ENCODE data around the gene ZNF133.

DNA sequence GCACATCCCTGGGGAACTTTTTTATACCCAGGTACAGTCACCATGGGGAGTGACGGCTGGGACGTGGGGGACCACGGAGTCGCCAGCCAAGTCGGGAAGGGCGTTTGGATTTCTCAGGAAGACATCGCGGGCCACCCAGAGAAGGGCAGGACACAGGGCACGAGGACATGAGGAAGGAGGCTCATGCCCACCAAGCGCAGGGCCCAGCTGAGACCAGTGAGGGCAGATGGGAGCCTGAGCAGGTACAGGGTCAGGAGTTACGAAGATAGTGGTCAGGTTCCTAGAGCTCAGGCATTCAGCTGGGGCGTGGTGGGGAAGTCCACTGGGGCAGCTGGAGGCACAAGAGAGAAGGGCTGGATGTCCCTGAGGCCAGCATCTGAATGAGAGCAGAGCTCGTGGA lies 74.6 kb downstream of the ZNF133 start:
- TF ChIP-seq ZFP3 (CRISPR knock-in tag; IDR thresholded peaks at IDR 0.05) (no peak), ARNTL (CRISPR knock-in tag; IDR thresholded peaks at IDR 0.05; ENCODE audit: borderline replicate concordance, low read depth) (no peak)
- TF ChIP-seq, protein P1, sequence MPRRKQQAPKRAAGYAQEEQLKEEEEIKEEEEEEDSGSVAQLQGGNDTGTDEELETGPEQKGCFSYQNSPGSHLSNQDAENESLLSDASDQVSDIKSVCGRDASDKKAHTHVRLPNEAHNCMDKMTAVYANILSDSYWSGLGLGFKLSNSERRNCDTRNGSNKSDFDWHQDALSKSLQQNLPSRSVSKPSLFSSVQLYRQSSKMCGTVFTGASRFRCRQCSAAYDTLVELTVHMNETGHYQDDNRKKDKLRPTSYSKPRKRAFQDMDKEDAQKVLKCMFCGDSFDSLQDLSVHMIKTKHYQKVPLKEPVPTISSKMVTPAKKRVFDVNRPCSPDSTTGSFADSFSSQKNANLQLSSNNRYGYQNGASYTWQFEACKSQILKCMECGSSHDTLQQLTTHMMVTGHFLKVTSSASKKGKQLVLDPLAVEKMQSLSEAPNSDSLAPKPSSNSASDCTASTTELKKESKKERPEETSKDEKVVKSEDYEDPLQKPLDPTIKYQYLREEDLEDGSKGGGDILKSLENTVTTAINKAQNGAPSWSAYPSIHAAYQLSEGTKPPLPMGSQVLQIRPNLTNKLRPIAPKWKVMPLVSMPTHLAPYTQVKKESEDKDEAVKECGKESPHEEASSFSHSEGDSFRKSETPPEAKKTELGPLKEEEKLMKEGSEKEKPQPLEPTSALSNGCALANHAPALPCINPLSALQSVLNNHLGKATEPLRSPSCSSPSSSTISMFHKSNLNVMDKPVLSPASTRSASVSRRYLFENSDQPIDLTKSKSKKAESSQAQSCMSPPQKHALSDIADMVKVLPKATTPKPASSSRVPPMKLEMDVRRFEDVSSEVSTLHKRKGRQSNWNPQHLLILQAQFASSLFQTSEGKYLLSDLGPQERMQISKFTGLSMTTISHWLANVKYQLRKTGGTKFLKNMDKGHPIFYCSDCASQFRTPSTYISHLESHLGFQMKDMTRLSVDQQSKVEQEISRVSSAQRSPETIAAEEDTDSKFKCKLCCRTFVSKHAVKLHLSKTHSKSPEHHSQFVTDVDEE (CRISPR knock-in tag; IDR thresholded peaks at IDR 0.05) = no peak
- TF ChIP-seq, protein P2, sequence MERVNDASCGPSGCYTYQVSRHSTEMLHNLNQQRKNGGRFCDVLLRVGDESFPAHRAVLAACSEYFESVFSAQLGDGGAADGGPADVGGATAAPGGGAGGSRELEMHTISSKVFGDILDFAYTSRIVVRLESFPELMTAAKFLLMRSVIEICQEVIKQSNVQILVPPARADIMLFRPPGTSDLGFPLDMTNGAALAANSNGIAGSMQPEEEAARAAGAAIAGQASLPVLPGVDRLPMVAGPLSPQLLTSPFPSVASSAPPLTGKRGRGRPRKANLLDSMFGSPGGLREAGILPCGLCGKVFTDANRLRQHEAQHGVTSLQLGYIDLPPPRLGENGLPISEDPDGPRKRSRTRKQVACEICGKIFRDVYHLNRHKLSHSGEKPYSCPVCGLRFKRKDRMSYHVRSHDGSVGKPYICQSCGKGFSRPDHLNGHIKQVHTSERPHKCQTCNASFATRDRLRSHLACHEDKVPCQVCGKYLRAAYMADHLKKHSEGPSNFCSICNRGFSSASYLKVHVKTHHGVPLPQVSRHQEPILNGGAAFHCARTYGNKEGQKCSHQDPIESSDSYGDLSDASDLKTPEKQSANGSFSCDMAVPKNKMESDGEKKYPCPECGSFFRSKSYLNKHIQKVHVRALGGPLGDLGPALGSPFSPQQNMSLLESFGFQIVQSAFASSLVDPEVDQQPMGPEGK (CRISPR knock-in tag; IDR thresholded peaks at IDR 0.05; ENCODE audit: borderline replicate concordance) = no peak
